Right lobe of liver (tissue), 6 donors: ENCODE results near the gene ABCC1. TPM values are rescaled to one million over a fixed set of nuclear protein-coding genes. Genes with fewer than 3 reads are reported as not detected.
A peak's percentile ranks its signal among the peaks of the same experiment; 100 is the strongest.

Source experiments
- ATAC-seq, 4 donors: fragments of 200-7000 bp; cut with Tn5 transposase; one replicate each; pipeline ENCODE4 v1.9.1; 2020; ENCODE audit warnings: mild to moderate bottlenecking in 4 of 4, moderate library complexity in 4 of 4
- DNase-seq, 3 donors: peaks; one replicate each; pipeline ENCODE4 v3.0.0-alpha.2; 2020
- H3K27ac ChIP-seq, 3 donors: fragments of 200-600 bp; one replicate each; pipeline ENCODE4 v1.8.0; 2022
- H3K27me3 ChIP-seq, 2 donors: fragments of 200-600 bp; one replicate each; pipeline ENCODE4 v1.8.0; 2022
- H3K36me3 ChIP-seq, 4 donors: fragments of 200-600 bp; sonication (generic) in 1 of 4; one replicate each; pipeline versions ENCODE4 v1.5.1 to v1.8.0; 2017 to 2022; ENCODE audit warnings: control low read depth in 1 of 4
- H3K4me1 ChIP-seq, 4 donors: fragments of 200-600 bp; sonication (generic) in 1 of 4; one replicate each; pipeline versions ENCODE4 v1.5.1 to v1.8.0; 2017 to 2022; ENCODE audit warnings: control low read depth in 1 of 4
- H3K4me3 ChIP-seq, 3 donors: fragments of 200-600 bp; one replicate each; pipeline ENCODE4 v1.8.0; 2022
- H3K9me3 ChIP-seq, 4 donors: fragments of 200-600 bp; sonication (generic) in 1 of 4; one replicate each; pipeline versions ENCODE4 v1.5.1 to v1.8.0; 2017 to 2022; ENCODE audit warnings: control low read depth in 1 of 4
- CTCF ChIP-seq, 4 donors: fragments of 200-600 bp in 3 of 4; fragments of 450-650 bp in 1 of 4; IDR thresholded peaks; one replicate each; pipeline versions ENCODE4 v1.5.1 to v1.8.0; 2016 to 2022; ENCODE audit warnings: antibody characterized with exemption in 4 of 4, mild to moderate bottlenecking in 2 of 4
- POLR2A ChIP-seq: fragments of 450-650 bp; IDR thresholded peaks from one replicate; pipeline ENCODE4 v1.6.1; 2017; ENCODE audit warnings: antibody characterized with exemption, mild to moderate bottlenecking
- WGBS: methylation state at CpG from one replicate; pipeline ENCODE4 v1.1.6; 2018; ENCODE audit warnings: low coverage, low lambda C conversion rate; ENCODE audit not compliant: insufficient coverage; ENCODE audit errors: missing lambda C conversion rate; 5-methylcytosine and 5-hydroxymethylcytosine counted together
- intact Hi-C, 2 donors: fragments of 100-400 bp; cut with DNase I; formaldehyde crosslinking; loops; one replicate each; pipeline versions ENCODE4 v1.11.2 to v1.14.1; 2022
- total RNA-seq, 6 experiments: library from RNA; depleted of rRNA in 2 of 6; stranded (reverse); fragments of >200 nt in 2 of 6; fragmentation: NEBNext Ultra II Directional in 3 of 6; extraction: Animal tissue kit (Norgen Biotek cat#: 25700) in 3 of 6; gene quantifications; one replicate each; pipeline versions ENCODE4 v1.1.0 to v1.2.4, GENCODE V29; 2016 to 2023
- donor health status: DM: no; HTN: yes; CAD: no.
- donor health status: DM: no; HTN: no; CAD: no.
- donor health status: DM: no; HTN: no; CAD: no.
- donor health status: DM: no; HTN: yes; CAD: no.
- donor health status: DM: no; HTN: yes; CAD: no.

Gene ABCC1
- total RNA-seq, 6 experiments from 2014 or later = 1.9 to 6.7 (median 4.1) TPM

GRCh38 chr16:16120382-16121184 lies 171.2 kb downstream of the ABCC1 start:
- 62% methylated on average over 16 of the region's 17 CpGs for WGBS
- Histone ChIP-seq H3K4me3 (no peak overlapping the region), H3K36me3 (no peaks in the 10 kb centered on the region), H3K4me1 (no peaks in the 10 kb centered on the region), H3K9me3 (no peaks in the 10 kb centered on the region), H3K27me3 (no peaks in the 10 kb centered on the region), H3K27ac (no peak overlapping the region)
- intact Hi-C loops = loop anchor here (10.0 kb wide), 3 partner anchors 246 to 346 kb away; no protein-coding TSS in a partner anchor
- TF ChIP-seq CTCF (IDR thresholded peaks at IDR 0.05) (no peak), POLR2A (no peak)
- DNase-seq (no peak), ATAC-seq (peak in 3 of 4 donors; percentile 12 to 56 (median 40))

DNA sequence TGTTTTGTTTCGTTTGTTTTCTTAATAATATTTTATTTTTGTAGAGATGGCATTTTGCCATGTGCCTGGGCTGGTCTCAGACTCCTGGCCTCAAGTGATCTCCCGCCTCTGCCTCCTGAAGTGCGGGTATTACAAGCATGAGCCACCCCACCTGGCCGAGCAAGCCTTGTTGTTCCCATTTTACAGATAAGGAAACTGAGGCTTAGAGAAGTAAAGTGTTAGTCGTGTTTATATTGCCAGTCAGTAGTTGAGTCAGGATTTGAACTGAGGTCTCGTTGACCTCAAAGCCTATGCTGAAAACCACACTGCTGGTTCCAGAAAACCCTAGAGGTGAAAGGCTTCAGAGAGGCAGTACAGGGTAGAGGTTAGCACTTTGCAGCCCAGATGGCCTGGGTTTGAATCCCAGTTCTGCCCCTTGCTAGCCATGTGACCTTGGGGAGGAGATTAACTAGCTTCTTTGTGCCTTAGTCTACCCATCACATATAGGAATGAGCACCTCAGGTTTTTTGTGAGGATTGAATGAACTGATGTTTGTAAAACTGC lies 171.8 kb downstream of the ABCC1 start:
- Histone ChIP-seq H3K4me1 (no peaks in the 10 kb centered on the region), H3K27ac (no peak overlapping the region), H3K9me3 (no peaks in the 10 kb centered on the region), H3K4me3 (no peak overlapping the region), H3K36me3 (no peaks in the 10 kb centered on the region), H3K27me3 (no peaks in the 10 kb centered on the region)
- TF ChIP-seq CTCF (IDR thresholded peaks at IDR 0.05) (no peak), POLR2A (no peak)
- DNase-seq = no peak
- intact Hi-C loops = loop anchor here (10.0 kb wide), 3 partner anchors 246 to 346 kb away; no protein-coding TSS in a partner anchor
- ATAC-seq = no peak
- WGBS = 63% methylated on average over 6 of the region's 6 CpGs

DNA sequence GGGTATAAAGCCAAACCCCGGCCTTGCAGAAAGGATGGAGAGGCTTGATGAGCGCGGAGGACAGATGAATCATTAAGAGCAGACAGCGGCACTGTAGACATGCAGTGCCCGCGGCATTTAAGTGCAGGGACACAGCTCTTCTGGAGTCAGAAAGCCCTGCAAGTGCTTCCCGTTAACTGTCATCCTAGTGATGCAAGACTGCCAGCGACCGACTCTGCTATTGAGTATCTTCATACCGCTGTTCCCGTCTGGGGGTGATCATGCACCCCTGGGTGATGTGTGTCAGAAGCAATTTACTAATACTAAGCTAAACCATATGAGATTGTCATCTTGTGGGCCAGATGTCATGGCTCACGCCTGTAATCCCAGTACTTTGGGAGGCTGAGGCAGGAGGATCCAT lies 172.8 kb downstream of the ABCC1 start:
- H3K4me1 ChIP-seq = no peaks in the 10 kb centered on the region
- intact Hi-C loops = loop anchor here (10.0 kb wide), 3 partner anchors 247 to 347 kb away; no protein-coding TSS in a partner anchor
- H3K36me3 ChIP-seq = no peaks in the 10 kb centered on the region
- no peak for TF ChIP-seq POLR2A
- TF ChIP-seq CTCF (IDR thresholded peaks at IDR 0.05) = no peak
- ATAC-seq = no peak
- no peak overlapping the region for H3K27ac ChIP-seq
- H3K9me3 ChIP-seq = no peaks in the 10 kb centered on the region
- 80% methylated on average over 2 of the region's 12 CpGs for WGBS
- DNase-seq = no peak
- no peaks in the 10 kb centered on the region for H3K27me3 ChIP-seq
- no peak overlapping the region for H3K4me3 ChIP-seq

DNA sequence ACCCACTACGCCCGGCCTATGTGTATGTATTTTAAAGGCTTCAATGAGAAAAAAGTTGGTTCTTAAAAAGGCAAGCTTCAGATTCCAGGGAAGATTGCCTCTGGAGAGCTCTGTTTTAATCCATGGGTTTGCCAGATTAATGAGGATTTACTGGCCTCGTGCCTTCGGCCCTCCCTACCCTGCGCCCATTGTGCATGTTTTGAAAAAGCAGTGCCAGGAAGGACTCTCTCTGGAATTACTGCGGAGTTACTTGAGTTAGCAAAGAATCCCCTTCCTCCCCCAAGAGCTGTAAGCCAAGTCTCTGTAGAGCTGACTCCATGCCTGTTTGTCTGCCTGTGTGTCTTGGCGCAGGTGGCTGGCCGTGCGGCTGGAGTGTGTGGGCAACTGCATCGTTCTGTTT lies 175.0 kb downstream of the ABCC1 start:
- H3K9me3 ChIP-seq = no peaks in the 10 kb centered on the region
- no peaks in the 10 kb centered on the region for H3K36me3 ChIP-seq
- no peaks in the 10 kb centered on the region for H3K27me3 ChIP-seq
- ATAC-seq (no peak), DNase-seq (no peak)
- no peaks in the 10 kb centered on the region for H3K4me1 ChIP-seq
- H3K27ac ChIP-seq = no peak overlapping the region
- no peak overlapping the region for H3K4me3 ChIP-seq
- no peak for TF ChIP-seq CTCF (IDR thresholded peaks at IDR 0.05)
- TF ChIP-seq POLR2A = no peak
- WGBS = 96% methylated on average over 5 of the region's 10 CpGs
- intact Hi-C loops = loop anchor here (10.0 kb wide), 3 partner anchors 250 to 350 kb away; no protein-coding TSS in a partner anchor
